Stimulated activated CD8-positive, alpha-beta memory T cell treated with anti-CD3 and anti-CD28 coated beads, Interleukin-12 subunit alpha, Interleukin-12 subunit beta, amount 100 ng/mL, for 4 hours (primary cell): Measurements from ENCODE around the gene NRGN.

Source experiments
- DNase-seq: peaks from one replicate; pipeline ENCODE4 v3.0.0-alpha.2; 2020; ENCODE audit warnings: low read depth

Gene NRGN

GRCh38 chr11:124788521-124788920 lies 48.8 kb downstream of the NRGN start:
- no peak for DNase-seq

DNA sequence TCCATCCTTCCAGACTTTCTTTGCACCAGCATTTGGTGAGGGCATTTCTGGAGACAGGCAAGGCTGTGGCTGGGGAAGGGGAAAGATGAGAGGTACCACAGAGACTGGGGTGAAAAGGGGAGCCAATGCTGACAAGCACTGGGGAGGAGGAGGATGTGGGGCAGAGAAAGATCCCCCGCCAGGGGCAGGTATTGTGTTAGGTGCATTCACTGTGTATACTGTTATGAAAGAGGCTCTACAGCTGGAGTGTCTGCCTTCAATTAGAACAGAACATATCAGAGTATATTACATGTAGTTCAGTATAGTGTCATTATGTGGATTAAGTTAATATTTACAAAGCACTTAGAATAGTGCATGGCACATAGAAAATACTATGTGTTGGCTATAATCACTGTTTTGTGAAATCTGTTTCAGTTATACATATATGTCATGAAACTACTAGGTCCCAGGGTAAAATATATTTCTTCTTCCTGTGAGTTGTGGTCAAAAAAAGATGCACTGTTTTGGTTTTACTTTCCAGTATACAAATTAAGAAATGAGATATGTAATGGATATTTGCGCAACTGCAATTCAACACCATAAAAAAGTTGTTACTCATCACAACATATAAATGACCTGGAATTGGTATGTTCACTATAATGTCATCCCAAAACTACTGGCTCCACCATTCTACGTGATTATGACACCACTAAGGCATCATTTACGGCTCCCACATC lies 52.0 kb downstream of the NRGN start:
- no peak for DNase-seq

DNA sequence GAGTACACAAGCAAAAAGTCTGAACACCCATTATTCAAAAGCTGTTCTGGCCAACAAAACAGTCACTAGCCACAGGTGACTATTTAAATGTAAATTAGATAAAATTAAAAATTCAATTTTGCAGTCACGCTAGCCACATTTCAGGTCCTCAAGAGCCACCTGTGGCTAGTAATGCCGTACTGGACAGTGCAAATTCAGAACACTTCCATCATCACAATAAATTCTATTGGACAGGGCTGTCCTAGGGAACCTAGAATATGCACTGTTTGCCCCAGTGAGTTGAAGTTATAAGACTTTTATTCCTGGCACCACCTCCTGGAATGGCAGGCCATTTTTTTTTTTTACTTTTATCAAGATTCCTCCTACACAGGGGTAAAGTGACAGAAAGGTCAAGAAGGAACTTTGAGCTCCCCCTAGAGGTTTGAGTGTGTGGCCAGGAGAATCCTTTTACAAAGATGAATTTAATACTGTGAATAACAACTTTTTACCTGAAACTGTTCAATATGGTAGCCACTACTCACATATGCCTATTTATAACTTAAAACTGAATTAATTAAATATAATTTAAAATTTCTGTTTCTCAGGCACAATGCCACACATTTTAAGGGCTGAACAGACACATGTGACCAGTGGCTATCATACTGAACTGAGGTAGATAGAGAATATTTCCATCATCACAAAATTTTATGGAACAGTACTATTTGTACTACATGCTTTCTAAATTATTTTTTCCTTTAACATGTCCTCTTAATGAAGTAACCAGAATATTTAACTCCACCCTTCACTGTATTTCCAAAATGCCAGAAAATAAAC lies 53.9 kb downstream of the NRGN start:
- no peak for DNase-seq

DNA sequence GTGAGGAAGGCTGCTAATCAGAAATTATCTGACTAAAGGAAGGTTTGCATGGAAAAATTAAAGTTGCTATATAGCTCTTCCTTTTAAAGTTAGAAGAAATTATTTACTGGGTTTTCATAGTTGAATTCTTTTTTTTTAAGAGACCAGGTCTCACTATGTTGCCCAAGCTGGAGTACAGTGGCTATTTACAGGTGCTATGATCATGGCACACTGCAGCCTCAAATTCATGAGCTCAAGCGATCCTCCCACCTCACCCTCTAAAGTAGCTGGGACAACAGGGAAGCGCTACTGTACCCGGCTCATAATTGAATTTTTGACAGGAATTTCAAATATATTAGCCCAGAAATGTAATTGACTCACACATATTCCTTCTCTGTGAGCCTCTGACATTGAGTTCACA lies 56.6 kb downstream of the NRGN start:
- DNase-seq, result no peak
